GM10248 (cell line): ENCODE measurements around the gene LRRC3.

ENCODE experiments used
- CTCF ChIA-PET: fragments of 300-600 bp; sonication (Branson Sonifier 250); formaldehyde crosslinking; extraction: SDS; loops from one replicate; lab custom pipeline; 2021; ENCODE audit warnings: antibody characterized with exemption; lab: Yijun Ruan, JAX
- POLR2A ChIA-PET: fragments of 350-650 bp; sonication (Branson Sonifier 250); formaldehyde crosslinking; extraction: SDS; loops from one replicate; lab custom pipeline; 2020; ENCODE audit warnings: antibody characterized with exemption; lab: Yijun Ruan, JAX
- DNase-seq: peaks from one replicate; pipeline ENCODE4 v3.0.0; 2012; ENCODE audit errors: extremely low spot score
- CTCF ChIP-seq: IDR thresholded peaks from 2 replicates; pipeline ENCODE4 v1.5.1; 2012; ENCODE audit warnings: mild to moderate bottlenecking, low read depth; ENCODE audit errors: extremely low read depth, missing control alignments, control extremely low read depth

Gene LRRC3

DNA sequence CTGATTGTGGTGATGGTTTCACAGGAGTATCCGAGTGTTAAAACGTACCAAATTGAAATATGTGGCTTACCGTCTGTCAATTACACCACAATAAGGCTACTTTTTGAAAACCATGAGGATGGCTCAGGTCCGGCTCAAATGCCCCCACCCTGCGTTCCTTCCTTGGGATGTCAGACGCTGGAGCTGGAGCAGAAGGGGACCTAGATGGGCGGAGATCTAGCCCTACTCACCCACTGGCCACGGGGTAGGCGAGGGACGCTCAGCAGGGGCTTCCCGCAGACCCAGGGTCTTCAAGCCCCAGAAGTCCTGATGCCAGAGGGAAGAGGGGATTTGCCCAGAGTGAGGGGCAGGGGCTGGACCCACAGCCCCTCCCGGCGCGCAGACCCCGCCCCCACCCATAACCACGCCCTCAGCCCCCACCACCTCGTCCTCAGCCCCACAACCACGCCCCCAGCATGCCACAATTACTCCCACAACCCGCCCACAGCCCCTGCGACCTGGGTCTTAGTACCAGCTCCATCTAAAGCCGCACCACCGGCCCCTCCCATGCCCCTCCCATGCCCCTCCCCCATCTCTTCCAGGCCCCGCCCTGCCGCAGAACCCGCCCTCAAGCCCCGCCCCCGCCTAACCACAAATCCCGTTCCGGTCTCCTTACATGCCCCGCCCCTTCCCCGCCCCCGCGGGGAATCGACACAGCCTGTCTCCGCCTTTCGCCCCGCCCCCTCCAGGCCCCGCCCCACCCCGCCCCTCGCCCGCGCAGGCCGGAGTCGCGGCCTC is at the start of gene LRRC3:
LRRC3 (plus strand) TSS at position 764 of the 777 bp plus-strand sequence. CDS start 1,135 bp downstream, outside the sequence.
- DNase-seq: peak; percentile 90
- ChIA-PET CTCF (no interaction called here), POLR2A (no interaction called here)
- no peak for TF ChIP-seq CTCF

DNA sequence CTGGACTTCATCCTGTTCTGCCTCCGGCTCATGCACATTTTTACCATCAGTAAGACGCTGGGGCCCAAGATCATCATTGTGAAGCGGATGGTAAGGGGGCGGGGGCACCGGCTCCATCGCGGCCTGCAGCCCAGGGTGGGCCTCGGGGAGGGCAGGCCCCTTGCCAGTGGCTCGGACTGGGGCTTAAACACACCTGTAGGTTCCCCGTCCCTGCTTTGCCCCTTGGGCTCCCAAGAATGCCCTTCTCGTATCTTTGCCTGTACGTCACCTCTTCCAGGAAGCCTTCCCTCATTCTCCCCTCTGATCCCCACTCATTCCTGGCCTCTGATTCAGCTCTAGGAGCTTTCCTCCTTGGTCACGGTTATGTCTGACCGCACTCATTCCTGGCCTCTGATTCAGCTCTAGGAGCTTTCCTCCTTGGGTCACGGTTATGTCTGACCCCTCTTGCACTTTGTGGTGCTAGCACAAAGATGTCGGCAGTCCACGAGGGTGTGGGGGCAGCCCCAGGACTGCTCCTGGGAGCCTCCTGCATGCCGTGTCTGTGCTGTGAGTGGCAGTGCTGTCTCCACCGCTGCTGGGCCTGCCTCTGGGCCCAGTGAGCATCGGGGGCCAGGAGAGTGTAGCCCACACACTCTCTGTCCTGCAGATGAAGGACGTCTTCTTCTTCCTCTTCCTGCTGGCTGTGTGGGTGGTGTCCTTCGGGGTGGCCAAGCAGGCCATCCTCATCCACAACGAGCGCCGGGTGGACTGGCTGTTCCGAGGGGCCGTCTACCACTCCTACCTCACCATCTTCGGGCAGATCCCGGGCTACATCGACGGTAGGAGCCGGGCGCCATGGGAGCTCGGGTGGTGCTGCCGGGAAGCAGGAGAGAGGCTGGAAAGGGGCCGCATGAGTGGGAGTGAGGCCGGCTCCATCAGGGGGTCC is 49.1 kb upstream of the LRRC3 start:
- DNase-seq: no peak
- ChIA-PET POLR2A (no interaction called here), CTCF (no interaction called here)
- TF ChIP-seq CTCF: no peak

DNA sequence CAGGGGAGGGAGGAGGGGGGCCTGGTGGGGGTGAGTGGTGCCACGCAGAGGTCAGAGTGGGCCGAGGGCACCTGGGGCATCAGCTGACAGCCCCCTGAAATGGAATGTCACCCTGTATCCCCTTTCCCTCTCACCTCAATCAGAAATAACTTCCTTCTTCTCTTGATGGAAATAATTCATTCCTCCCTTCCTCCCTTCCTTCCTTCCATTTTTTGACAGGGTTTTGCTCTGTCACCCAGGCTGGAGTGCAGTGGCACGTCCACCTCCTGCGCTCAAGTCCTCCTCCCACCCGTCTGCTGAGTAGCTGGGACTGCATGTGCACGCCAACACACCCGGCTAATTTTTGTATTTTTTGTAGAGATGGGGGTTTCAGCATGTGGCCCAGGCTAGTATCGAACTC is 48.4 kb upstream of the LRRC3 start:
- TF ChIP-seq CTCF: no peak
- ChIA-PET CTCF (no interaction called here), POLR2A (no interaction called here)
- no peak for DNase-seq

DNA sequence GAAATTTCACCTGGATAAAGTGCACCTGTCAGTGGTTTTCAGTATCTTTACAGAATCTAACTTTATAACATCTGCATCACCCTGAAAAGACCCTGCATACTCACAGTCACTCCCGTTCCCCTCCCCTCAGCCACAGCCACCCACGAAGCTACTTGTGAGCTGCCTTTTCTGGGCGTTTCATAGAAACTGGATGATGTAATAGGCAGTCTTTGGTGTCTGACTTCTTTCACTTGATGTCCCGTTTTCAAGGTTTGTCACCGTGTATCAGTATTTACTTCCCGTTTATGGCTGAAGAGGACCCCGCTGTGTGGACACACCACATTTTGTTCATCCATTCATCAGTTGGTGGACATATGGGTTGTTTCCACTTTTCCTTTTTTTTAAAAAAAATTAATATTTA is 47.8 kb upstream of the LRRC3 start:
- no peak for DNase-seq
- POLR2A ChIA-PET: no interaction called here
- CTCF ChIA-PET: no interaction called here

DNA sequence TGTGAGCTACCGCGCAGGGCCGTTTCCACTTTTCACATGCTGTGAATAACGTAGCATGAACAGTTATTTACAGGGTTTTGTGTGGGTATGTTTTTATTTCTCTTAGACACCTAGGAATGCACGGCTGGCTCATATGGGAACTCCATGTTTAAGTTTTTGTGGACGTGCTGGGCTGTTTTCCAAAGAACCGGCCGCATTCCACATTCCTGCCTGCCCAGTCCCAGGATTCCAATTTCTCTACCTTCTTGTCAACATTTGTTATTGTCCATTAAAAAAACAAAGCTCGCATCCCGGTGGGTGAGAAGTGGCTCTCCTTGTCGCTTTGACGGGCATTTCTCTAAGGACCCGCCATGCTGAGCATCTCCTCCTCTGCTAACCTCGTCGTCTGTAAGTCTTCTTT is 47.1 kb upstream of the LRRC3 start:
- DNase-seq: no peak
- TF ChIP-seq CTCF: no peak
- ChIA-PET POLR2A (no interaction called here), CTCF (no interaction called here)

More for the DNA sequence above, 47.8 kb upstream of the LRRC3 start:
- TF ChIP-seq CTCF: no peak

GRCh38 chr21:44413566-44414290 is 41.6 kb upstream of the LRRC3 start:
- CTCF ChIA-PET: no interaction called here
- TF ChIP-seq CTCF: no peak
- POLR2A ChIA-PET: no interaction called here
- no peak for DNase-seq
